ENCODE data around the gene USP3. TPM values are rescaled to one million over a fixed set of nuclear protein-coding genes. Genes with fewer than 3 reads are reported as not detected.

Gene USP3
- total RNA-seq, 3 donors from 2014 or later = 65.6 to 101 (median 67.3) TPM

- intact Hi-C loops (cut with DNase I, micrococcal nuclease) = no loop called here
- no peaks in the 10 kb centered on the region for H3K36me3 ChIP-seq (ENCODE audit: low read depth)
- H3K9me3 ChIP-seq = no peaks in the 10 kb centered on the region
- no peak overlapping the region for H3K4me3 ChIP-seq
- H3K4me1 ChIP-seq (ENCODE audit: low read depth) = peaks cover 10% of the 10 kb centered on the region
- DNase-seq = no peak
- no peak for ATAC-seq
- no peak for TF ChIP-seq CTCF (IDR thresholded peaks at IDR 0.05)
Measured at GRCh38 chr15:63490345-63491034, 13.9 kb upstream of the USP3 start.

- no peaks in the 10 kb centered on the region for H3K9me3 ChIP-seq
Measured at GRCh38 chr15:63491116-63491827, 13.1 kb upstream of the USP3 start.

DNA sequence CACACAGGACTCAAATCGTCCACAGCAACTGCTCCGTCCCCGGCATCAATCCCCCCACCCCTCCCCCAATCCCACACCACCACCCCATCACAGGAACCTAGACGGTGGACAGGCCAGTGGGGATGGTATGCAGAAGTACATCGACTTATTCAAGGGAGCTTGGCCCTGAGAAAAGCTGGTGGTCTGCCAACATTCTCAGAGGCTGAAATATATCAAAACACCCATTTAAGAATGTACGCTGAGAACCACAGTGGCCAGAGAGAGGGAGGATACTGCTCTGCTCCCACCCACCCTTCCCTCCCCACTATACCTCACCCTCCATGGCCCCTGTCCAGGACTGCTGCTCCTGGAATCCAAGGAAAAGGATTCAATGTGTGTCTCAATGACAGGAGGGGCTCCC is 12.4 kb upstream of the USP3 start:
- no peaks in the 10 kb centered on the region for H3K36me3 ChIP-seq (ENCODE audit: low read depth)
- H3K9me3 ChIP-seq = no peaks in the 10 kb centered on the region
- TF ChIP-seq CTCF (IDR thresholded peaks at IDR 0.05) = no peak
- H3K4me3 ChIP-seq = no peak overlapping the region
- intact Hi-C loops (cut with DNase I, micrococcal nuclease) = no loop called here
- ATAC-seq (no peak), DNase-seq (no peak)
- H3K4me1 ChIP-seq (ENCODE audit: low read depth) = peaks cover 8% of the 10 kb centered on the region

More at GRCh38 chr15:63491116-63491827, 13.1 kb upstream of the USP3 start:
- Histone ChIP-seq H3K4me1 (ENCODE audit: low read depth) (peaks cover 13% of the 10 kb centered on the region), H3K4me3 (no peak overlapping the region), H3K36me3 (ENCODE audit: low read depth) (no peaks in the 10 kb centered on the region)
- no peak for DNase-seq
- TF ChIP-seq CTCF (IDR thresholded peaks at IDR 0.05) = no peak
- ATAC-seq = peak; percentile 8
- intact Hi-C loops (cut with DNase I, micrococcal nuclease) = no loop called here

- Histone ChIP-seq H3K4me3 (no peak overlapping the region), H3K4me1 (ENCODE audit: low read depth) (peaks cover 3% of the 10 kb centered on the region), H3K9me3 (no peaks in the 10 kb centered on the region), H3K36me3 (ENCODE audit: low read depth) (no peaks in the 10 kb centered on the region)
- DNase-seq (no peak), ATAC-seq (no peak)
- intact Hi-C loops (cut with DNase I, micrococcal nuclease) = no loop called here
- no peak for TF ChIP-seq CTCF (IDR thresholded peaks at IDR 0.05)
Measured at GRCh38 chr15:63492541-63493077, 11.8 kb upstream of the USP3 start.

GRCh38 chr15:63493436-63493835 is 11.0 kb upstream of the USP3 start:
- no peak for ATAC-seq
- Histone ChIP-seq H3K9me3 (no peaks in the 10 kb centered on the region), H3K4me1 (ENCODE audit: low read depth) (peaks cover 3% of the 10 kb centered on the region), H3K36me3 (ENCODE audit: low read depth) (no peaks in the 10 kb centered on the region), H3K4me3 (no peak overlapping the region)
- intact Hi-C loops (cut with DNase I, micrococcal nuclease) = no loop called here
- DNase-seq = no peak
- TF ChIP-seq CTCF (IDR thresholded peaks at IDR 0.05) = no peak

Data from mucosa of descending colon (tissue), 3 donors.